ENCODE data around the gene MCC.

MCC gene

DNA sequence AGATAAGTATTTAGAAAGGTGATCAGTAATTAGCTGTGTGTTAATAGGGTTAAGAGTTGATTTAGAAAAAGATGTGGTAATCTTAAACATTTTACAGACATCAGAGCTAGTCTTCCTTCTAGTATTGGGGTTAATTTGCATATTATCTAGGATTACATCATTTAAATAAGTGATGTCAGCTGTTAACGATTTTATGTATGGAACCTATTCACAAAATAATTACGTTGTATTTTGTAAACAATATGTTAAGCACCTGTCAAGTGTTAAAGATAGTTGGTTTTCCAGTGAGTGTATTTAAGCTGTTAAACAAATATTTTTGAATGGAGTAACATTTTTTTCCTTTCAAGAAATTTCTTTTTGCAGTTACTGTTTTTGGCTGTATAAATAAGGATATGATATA, 509.4 kb downstream of the MCC start:
- in situ Hi-C loops (cut with MboI; ENCODE audit: low pct_unique_long_range_greater_than_20kb, low sequenced_read_pairs) = no loop called here
- no peak for DNase-seq

DNA sequence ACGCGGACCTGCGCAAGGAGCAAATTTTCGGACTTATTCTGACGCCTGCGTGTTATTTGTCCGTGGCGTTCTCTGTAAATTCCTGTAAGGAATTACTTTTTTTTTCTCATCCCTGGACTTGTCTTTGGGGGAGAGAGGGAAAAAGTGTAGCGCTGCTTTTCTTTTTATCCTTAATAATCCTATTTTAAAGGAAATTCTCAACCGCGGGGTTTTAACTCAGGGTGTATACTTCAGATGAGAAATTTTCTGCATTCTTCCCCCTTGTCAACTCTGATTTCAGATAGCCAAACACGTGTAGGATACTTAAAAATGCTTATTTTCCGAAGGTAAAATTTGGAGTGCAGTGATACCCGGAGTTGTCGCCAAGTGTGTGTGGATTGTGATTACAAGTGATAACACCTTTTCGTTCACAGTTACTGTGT, 510.8 kb downstream of the MCC start:
- in situ Hi-C loops (cut with MboI; ENCODE audit: low pct_unique_long_range_greater_than_20kb, low sequenced_read_pairs) = no loop called here
- no peak for DNase-seq

DNA sequence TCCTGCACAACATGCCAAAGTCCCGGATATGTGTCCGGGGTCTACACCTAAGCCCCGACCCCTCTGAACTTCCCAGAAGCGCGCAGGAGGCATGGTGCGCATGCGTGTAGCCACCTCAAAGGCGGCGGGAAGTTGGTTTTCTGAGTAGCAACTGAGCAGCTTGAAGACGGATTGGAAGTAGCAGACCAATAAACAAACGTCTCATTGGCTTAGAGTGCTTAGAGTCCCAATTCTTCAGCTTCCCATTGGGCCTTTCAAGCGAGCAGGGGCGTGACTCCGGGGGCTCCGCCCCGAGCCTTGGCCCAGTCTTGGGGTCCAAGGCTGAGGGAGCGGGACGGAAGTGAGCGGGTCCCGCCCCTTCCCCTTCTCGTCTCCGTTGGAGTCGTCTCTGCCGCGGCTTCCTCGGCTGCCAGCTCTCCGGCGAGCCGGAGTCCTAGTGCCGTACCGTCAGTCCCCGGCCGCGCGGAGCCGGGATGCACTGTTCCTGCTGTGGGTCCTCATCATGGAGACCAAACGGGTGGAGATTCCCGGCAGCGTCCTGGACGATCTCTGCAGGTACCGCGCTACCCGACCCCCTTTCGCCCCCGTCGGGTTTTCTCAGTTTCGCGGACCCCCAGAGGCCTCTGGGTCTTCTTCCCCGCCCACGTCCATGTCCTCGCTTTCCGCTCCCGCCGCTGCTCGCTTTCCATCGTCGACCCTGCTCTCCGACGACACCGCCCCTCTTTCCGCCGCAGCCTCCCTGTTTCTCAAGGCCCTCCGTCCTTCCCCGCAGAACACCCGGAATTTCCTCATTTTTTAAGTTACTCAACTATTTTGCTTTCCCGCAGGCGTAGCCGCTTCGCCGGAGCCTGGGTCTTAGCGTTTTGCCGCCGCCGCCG, 511.6 kb downstream of the MCC start, which contains the start of gene DCP2:
Gene DCP2, plus strand, starts transcription at position 367 of the 878 bp plus-strand sequence. Its CDS starts 136 bp downstream, at position 503.
- DNase-seq = peak; percentile 99
- in situ Hi-C loops (cut with MboI; ENCODE audit: low pct_unique_long_range_greater_than_20kb, low sequenced_read_pairs) = no loop called here

DNA sequence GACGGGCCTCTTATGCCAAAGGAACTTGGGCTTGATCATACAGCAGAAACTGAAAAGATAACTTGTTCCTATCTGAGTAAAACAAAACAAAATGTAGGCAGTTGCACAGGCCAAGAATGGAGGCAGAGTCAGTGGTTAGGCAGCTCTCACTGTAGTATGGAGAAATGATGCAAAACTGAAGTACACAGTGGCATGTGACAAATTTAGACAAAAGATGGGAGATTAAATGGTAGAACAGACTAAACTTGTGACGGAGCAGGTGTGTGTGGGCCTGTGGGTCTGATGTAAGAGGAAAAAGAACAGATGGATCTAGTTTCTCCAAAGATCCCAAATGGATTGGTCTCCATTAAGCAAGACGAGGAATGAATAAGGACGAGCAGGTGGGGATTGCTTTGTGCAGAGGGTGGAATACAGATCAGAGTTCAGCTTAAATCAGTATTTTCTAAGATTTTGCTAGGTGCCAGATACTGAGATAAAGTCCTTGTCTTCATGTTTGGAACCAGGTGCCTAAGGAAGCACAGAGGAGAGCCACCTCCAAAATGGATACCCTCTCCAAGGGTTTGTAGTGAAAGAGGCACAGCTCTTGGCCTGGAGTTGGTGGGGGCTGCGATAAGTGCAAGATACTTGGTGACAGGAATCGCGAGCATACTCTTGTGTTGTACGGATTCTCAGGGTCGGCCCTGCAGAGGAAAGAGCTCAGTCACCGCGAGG, 512.4 kb downstream of the MCC start:
- in situ Hi-C loops (cut with MboI; ENCODE audit: low pct_unique_long_range_greater_than_20kb, low sequenced_read_pairs) = no loop called here
- no peak for DNase-seq

DNA sequence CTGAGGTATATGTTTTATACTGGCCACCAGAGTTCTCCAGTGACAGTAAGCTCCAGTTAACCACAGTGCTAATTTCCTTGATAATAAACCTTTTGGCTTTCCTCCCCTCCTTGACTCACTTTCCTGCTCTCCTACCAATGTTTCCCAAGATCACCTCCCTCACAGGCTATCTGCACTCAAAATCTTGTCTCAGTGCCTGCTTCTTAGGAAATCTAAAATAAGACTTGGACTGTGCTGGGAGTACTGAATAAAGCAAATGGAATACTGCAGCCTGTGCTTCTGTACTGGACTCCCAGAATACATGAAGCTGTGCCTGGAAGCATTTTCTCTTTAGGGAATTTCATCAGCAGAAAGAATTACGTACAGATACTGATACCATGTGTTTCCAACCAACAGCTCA, 513.4 kb downstream of the MCC start:
- in situ Hi-C loops (cut with MboI; ENCODE audit: low pct_unique_long_range_greater_than_20kb, low sequenced_read_pairs) = no loop called here
- DNase-seq = no peak

- in situ Hi-C loops (cut with MboI; ENCODE audit: low pct_unique_long_range_greater_than_20kb, low sequenced_read_pairs) = no loop called here
- no peak for DNase-seq
These were observed 514.3 kb downstream of the MCC start for GRCh38 chr5:112973904-112974303.

GRCh38 chr5:112973036-112973435, 515.2 kb downstream of the MCC start:
- no peak for DNase-seq

More at GRCh38 chr5:112973036-112973435, 515.2 kb downstream of the MCC start:
- in situ Hi-C loops (cut with MboI; ENCODE audit: low pct_unique_long_range_greater_than_20kb, low sequenced_read_pairs) = no loop called here
